ENCODE results near the gene IFT52.

GRCh38 chr20:43691928-43692524, 101.3 kb downstream of the IFT52 start:
- TF ChIP-seq, protein P1, sequence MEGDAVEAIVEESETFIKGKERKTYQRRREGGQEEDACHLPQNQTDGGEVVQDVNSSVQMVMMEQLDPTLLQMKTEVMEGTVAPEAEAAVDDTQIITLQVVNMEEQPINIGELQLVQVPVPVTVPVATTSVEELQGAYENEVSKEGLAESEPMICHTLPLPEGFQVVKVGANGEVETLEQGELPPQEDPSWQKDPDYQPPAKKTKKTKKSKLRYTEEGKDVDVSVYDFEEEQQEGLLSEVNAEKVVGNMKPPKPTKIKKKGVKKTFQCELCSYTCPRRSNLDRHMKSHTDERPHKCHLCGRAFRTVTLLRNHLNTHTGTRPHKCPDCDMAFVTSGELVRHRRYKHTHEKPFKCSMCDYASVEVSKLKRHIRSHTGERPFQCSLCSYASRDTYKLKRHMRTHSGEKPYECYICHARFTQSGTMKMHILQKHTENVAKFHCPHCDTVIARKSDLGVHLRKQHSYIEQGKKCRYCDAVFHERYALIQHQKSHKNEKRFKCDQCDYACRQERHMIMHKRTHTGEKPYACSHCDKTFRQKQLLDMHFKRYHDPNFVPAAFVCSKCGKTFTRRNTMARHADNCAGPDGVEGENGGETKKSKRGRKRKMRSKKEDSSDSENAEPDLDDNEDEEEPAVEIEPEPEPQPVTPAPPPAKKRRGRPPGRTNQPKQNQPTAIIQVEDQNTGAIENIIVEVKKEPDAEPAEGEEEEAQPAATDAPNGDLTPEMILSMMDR (IDR thresholded peaks at IDR 0.05), result peak in 3 of 4 experiments; percentile 18 to 32 (median 18)
- TF ChIP-seq POLR2AphosphoS5 (IDR thresholded peaks at IDR 0.05), result no peak
